ENCODE results near the gene RTN4RL2.

- TF ChIP-seq CTCF (IDR thresholded peaks at IDR 0.05) (no peak), POLR2A (IDR thresholded peaks at IDR 0.05) (no peak), EP300 (IDR thresholded peaks at IDR 0.05) (no peak), POLR2AphosphoS5 (IDR thresholded peaks at IDR 0.05) (no peak)
Measured at GRCh38 chr11:57459164-57460021, 935 bp upstream of the RTN4RL2 start.

Measured in stomach (tissue), 4 donors.